Cortex of kidney (tissue), 1 donor: ENCODE data around the gene LRCH3.

Source experiments
- DNase-seq: peaks from one replicate; lab custom pipeline; 2025; lab: John Stamatoyannopoulos, UW

LRCH3 gene

DNA sequence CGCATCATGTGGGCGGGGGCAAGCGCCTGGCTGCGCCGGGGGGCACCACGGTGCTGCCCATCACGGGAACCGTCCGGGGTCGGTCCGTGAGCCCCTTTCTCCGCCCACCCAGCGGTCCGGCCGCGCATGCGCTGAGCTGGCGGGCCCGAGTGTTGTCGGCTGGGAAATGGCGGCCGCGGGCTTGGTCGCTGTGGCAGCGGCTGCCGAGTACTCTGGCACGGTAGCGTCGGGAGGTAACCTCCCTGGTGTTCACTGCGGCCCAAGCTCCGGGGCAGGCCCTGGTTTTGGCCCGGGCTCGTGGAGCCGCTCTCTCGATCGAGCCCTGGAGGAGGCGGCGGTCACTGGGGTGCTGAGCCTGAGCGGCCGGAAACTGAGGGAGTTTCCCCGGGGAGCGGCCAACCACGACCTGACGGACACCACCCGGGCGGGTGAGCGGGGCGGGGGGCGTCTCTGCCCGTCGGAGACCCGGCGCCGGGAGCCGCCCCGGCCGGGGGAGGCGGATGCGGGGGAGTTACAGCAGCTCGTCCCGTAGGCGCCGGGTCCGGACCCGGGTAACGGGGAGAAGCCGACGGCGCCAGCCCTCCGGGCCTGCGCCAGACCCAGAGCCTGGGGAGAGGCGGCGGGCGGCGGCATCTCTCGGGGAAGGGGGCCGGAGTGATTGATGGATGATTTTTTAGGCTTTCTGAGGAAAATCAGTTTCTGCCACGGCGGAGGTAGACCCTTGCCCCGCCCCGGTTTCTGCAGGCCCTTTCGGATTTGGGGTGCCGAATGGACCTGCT lies at the start of gene LRCH3:
TSS of gene LRCH3 (plus strand) at position 142 of the 779 bp plus-strand sequence. CDS start at position 167, 25 bp downstream.
- no peak for DNase-seq

DNA sequence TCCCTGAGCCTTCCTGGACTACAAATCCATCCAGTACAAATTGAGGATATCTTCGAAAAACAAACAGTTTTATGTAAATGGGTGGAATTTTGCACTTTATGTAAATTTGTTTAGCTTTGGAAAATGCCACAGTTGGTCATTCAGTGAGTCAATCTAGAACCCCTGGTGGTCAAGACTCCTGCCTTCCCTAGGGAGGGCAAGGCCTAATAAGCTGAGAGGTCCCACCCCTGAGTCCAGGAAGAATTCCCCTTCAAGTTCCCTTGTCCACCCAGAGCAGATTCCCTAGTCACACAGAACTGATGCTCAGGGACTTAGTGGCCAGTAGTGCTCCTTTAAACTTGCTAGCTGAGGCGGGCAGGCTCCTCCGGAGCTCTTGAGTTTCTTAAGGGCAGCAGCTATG lies 48.3 kb upstream of the LRCH3 start:
- no peak for DNase-seq

DNA sequence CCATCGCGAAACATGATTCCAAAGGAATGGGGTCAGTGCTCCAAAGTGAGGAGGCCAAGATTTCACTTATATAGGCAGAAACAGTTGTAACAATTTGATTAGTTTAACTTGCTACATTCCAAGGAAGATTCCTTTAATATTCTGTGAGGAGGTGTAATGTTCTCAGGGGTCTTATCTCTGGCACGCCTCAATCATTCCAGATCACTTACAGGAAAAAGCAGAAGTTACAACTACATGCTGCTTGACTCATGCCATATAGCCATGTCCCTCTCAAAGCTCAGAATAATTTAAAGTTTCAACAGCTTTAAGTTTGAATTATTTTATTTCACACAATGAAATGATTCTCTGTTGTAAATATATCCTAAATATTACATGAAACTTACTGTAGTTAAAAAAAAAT lies 44.8 kb upstream of the LRCH3 start:
- no peak for DNase-seq

DNA sequence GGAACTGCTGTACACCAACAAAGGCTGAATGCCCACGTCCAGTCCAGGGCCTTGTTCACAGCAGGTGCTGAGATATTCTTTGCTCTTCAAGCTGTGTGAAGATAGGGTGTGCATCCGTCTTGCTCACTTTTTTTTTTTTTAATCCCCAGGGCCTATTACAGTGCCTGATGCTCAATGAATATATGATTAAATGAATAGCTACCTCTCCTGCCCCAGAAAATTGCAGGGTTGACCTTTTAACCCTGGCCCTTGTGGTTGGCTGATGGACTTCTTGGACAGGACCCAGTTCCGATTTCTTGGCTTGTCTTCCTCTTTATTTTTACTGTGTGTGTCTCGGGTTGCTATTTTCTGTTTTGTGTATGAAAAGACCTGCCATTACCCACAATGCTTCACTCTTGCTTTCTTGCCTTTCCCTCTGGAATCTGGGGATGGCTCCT lies 44.2 kb upstream of the LRCH3 start:
- no peak for DNase-seq

DNA sequence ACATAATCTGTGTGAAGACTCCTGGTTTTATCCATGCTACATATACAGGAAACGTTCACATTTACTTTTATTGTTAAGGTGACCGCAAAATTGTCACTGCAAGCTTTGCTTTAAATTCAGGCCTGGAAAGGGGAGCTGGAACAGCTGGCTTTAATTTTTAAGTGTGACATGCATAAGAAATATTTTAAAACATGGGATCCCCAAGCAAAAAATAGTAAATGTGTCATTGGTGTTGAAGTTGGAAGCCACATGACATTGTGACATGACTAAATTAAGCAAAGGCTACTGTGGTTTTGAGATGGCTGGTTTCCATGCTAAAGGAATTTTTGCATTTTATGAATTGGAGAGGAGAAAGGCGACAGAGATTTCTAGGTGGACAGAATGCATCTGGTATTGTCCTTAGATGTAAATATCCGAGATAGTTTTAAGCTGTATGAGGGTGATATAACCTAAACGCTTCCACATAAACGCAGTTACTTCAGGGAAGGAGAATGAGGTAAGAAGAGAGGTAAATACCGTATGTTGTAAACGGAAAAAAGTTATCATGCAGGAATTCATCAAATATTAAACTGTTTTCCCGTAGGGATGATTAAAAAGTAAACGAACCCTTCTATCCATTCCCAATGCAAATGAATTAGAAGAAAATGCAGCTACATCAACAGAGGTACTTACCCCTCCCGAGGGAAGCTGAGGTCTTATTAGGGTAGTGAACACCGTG lies 42.3 kb upstream of the LRCH3 start:
- DNase-seq, result no peak

DNA sequence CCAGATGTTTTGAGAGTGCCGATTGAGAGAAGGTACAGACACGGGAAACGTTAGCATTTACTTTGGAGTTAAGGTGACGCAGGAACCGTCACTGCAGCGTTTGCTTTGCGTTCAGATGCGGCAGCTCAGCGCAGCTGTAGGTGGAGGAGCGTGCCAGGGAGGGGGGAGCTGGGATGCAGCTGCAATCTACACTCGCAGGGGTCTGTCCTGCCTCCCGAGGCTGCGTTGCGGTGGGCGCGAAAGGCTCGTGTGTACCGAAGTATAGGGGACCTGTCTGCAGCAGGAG lies 41.8 kb upstream of the LRCH3 start:
- DNase-seq, result no peak

DNA sequence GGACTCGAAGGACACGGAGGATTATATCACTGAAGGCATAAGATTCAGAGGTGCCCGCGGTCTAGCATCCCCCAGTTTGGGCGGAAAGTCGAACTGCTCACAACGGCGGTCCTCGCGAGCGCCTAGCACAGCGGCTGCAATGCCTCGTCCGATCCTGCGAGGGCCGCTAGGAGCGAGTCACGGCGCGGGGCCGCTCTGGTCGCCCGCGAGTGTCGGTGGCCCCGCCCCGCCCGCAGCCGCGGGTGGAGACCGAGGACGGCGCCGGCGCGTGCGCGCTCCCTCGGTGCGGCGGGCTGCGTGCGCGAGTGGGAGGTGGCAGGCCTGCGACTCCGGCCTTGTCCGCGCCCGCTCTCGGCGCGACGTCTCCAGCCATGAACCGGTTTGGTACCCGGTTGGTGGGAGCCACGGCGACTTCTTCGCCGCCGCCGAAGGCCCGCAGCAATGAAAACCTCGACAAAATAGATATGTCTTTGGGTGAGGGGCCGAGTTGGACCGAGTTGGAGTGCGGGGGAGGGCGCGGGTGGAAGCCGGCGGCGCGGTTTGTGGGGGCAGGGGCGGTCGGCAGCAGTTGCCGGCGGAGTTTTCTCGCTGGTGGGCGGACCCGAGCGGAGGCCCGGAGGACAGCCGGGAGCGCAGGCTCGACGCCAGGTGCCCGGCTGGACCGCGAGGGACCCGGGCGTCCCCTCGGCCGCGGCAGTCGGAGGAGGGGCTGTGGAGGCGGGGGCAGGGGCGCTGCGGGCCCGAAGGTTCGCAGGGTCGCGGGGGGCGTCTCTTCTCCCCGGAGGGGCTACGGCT lies 41.3 kb upstream of the LRCH3 start, which contains the start of gene FYTTD1:
TSS of gene FYTTD1 (plus strand) at position 283 of the 795 bp plus-strand sequence. CDS start at position 372, 89 bp downstream.
- no peak for DNase-seq

DNA sequence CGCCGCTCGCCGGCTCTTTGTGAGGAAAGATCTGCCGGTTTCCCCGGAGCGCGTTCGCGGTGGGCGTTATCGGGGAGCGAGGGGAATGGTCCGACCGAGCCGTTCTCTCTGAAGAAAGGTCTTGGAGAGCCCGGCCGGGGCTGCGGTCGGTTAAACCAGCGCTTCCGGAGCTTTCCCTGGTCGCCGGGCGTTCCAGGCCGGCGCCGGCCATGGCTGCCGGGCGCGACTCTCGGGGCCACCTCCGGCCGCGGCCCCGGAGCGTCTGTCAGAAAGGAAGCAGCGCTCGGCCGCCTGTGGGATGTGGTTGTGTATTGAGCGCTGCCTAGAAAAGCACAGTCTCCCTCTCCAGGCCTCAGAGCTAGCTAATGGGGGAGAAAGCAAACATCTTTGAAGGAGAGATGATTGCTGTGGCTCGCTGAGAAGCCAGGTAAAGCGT lies 40.6 kb upstream of the LRCH3 start:
- no peak for DNase-seq

DNA sequence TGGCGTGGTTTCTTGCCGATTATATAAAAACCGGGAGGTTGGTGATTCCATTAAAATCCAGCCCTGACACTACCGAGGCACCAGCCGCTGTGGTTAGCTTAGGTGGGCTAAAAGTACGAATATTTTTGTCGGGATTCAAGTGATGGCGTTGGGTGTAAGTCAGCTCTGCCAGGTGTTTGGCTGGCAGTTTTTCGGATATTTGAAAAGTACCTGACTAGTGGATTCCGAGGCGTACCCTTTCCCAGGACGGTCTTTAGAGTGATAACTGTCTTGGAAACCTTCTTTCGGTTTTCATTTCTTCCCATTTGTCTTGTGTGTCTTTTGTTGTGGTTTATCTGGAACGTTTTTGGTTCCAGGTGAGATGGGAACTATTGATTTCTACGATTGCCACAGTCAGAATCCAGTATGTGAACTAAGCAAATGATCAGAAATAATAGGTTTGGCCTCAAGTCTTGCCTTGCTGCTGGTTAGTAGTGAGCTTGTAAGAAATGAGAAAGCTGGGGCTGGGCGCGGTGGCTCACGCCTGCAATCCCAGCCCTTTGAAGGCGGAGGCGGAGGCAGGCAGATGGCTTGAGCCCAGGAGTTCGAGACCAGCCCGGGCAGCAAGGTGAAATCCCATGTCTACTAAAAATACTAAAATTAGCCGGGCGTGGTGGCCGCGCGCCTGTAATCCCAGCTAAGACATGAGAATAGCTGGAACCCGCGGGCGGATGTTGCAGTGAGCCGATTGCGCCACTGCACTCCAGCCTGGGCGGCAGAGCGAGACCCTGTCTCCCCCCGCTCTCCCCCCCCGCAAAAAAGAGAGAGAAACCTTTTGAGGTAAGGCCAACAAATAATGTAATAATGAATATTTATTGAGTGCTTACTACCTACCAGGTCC lies 40.0 kb upstream of the LRCH3 start:
- no peak for DNase-seq

DNA sequence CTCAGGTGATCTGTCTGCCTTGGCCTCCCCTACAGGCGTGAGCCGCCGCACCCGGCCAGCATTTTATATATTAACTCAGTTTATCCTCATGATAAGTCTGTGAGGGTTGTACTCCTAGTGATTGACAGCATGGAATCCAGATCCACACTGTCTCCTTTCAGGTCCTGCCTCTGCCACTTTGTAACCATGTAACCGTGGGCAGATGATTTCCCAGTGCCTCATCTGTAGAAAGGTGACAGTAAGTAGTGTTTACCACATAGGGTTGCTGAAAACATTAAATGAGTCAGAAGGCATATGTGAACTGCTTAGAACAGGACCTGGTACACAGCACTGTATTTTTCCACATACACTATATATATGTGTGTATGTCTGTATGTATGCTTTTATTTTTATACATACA lies 38.9 kb upstream of the LRCH3 start:
- no peak for DNase-seq

DNA sequence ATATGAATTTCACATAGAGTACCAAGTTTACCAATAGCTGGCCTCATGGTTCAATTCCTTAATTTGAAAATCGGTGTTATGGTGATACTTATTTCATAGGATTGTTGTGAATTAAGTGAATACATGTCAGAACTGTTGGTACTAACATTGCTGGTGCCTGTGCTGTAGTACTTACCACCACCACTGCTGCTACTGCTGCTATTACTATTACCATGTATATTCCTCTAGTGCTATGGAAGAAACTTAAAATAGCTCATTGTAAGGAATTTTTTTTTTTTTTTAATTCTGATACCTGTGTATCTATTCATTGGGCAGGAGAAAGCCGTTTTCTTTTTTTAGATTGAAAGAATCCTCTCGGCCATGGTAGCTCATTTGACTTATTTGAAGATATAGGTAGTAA lies 37.8 kb upstream of the LRCH3 start:
- DNase-seq, result no peak

DNA sequence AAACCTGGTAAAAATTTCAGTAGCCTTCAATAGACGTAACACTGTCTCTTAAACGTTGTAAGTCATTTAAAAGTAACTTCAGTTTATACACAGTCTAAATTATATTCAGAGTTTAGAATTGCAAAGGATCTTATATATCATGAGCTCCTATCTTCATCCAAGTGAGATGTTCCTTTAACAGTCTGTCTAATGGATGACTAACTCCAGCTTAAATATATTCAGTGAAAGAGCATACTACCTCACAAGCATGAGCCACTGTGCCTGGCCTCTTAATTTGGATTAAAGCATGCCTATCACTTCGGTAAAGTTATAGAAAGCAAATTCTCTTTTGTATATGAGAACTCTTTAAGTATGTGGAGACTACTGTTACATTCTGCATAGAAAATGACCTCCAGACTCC lies 34.4 kb upstream of the LRCH3 start:
- DNase-seq, result no peak

DNA sequence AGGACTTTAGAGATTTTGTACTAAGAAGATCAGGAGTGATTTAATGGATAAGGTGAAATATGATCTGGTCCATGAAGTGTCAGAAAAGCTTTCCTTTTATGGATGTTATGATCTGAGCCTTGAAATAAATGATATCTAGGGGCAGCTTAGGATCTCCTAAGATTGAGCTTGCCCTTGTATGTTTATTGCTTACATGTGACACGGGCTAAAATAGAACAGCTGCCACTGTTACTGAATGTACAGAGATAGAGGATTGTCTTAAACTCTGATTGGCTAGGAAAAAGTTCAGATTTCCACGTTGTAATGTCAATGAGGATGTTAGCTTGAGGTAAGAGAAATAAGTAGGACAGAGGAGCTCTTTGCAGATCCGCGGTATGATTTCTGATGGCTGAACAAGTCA lies 32.5 kb upstream of the LRCH3 start:
- DNase-seq, result no peak

DNA sequence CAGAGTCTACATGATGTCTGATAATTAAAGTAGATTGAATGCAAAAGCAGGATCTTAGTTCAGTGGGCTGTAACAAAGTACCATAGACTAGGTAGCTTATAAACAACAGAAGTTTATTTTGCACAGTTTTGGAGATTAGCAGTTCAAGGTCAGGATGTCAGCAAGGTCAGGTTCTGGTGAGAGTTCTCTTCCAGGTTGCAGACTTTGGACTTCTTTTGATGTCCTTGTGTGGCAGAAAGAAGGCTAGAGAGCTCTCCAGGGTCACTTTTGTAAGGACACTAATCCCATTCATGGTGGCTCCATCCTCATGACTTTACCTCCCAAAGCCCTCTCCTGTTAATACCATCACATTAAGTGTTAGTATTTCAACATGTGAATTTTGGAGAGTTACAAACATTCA lies 29.3 kb upstream of the LRCH3 start:
- DNase-seq, result no peak

DNA sequence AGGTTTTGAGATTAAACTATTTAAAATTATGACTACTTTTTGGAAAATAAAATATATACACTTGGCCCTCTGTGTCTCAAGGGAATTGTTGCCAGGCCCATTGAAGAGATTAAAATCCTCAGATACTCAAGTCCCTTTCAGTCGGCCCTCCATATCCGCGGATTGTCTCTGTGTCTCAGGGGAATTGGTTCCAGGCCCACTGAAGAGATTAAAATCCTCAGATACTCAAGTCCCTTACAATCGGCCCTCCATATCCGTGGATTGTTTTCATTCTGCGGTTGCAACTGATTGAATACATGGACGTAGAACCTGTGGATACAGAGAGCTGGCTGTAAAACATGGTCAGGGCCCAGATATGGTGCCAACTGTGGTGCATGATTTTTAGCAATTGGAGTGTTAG lies 15.7 kb upstream of the LRCH3 start:
- DNase-seq, result no peak

DNA sequence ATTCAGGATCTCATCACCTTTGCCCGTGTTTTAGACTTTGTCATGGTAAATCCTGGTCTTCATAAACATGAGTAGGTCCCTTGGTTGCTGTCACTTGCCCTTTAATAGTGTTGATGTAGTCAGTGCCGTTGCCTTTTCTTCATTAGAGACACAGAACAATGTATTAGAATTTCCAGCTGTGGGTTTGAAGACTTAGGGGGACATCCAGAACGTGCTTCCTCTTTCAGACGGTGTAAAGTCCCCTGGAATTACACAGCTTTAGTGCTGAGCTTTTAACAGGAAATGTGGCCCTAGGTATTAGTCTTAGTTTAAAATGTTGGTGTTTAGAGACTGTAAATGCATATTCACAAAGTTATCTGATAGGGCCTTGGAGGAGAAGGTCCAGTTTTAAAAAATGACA lies 8.8 kb upstream of the LRCH3 start:
- DNase-seq, result no peak

DNA sequence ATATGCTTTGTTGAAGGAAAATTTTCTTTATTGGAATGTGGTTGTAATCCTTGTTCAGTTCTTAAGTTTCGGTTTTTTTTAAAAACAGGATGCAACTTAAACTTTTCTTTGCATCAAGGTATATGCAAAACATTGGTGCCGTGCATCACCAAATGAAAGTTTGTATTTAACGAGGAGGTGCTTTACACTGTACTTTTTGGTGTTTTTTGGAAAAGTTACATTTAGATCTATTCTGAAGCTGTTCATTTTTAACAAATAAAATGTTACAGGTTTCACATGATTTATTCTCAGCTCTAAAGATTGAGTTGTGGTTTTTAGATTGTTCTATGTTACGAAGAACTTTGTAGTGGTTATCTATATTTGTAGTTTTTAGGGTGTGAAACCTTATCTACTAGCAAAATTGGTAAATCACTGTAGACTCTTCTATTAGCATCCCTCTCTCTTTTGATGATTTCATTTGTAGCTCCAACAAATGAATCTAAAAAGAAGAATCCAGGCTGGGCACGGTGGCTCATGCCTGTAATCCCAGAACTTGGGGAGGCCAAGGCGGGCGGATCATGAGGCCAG lies 7.0 kb upstream of the LRCH3 start:
- no peak for DNase-seq

DNA sequence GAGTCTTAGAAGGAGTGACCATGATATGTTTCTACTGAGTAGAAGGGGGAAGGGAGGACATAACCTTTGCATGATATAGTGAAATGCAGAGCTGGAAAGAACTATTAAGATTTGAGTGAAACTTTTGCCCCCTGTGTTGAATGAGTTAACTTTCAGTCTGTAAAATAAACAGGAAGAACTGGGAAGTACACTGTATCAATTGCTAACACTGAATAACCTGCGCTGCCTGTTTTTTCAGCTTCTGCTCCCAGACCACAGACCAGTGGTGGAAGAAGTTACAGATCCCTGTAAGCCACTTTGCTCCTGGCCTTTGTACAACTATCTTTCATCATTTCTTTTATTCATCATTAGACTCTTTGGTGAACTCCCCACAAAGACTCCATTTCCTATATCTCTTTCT lies 3.6 kb upstream of the LRCH3 start:
- DNase-seq, result no peak

DNA sequence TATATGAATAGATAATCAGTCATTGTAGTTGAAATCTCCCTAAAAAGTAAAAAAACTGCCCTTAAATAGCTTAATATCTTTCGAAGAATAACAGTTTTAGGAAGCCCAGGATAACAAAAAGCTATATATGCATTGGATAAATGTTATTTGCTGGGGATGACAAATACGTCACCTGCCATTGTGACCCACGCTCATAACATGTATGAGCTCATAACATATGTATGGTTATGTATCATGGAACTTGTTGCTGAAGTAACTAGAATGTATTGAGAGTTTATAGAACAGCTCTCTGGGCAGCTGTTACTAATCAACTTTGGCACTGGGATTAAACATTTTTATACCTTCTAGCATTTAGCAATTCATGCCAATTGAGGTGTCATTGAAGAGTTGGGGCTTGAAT lies 1.7 kb upstream of the LRCH3 start:
- no peak for DNase-seq

DNA sequence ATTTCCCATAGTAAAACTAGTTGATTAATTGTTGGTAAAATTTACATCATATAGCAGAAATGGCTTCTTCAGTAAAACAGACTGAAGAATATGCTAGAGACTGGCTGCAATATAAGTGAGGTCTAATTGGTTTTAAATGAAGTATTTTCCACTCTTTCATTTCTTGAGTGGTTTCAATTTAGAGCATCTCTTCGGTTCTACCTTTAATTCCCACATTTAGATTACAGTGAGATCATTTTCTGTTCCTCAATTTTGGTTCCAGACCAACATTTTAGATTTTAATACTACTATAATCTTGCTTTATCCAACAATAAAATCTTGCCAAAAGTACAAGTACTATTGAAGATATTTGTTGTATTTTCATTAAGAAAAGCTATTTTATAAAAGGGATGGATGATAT lies 1.0 kb upstream of the LRCH3 start:
- DNase-seq, result no peak

DNA sequence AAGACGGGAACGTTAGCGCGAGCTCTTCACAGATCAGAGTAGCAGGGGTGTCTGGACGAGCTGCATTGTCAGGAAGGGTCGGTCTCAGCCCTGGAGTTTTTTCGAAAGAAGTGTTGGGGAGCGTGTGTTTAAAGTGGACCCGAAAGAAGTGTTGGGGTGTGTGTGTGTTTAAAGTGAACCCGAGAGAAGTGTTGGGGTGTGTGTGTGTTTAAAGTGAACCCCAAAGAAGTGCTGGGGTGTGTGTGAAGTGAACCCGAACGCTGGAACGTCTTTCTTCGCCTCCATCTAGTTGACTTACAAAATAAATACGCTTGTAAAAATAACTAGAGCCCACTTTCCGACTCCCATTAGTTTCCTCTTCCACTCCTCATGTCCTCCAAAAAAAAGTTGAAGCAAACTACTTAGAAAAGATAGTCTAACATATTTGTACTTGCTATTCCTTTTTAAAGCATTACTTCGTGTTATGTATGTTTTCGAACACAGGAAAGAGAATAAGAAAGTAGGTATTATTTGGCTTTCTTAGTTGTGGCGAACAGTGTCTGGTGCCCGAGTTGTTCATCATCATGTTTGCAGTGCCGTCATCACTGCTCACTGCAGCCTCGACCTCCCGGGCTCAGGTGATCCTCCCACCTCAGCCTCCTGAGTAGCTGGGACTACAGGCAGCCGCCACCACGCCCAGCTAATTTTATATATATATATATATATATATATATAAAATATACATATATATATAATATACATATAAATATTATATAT lies 1.0 kb downstream of the LRCH3 start:
- DNase-seq, result no peak
